Measurements from ENCODE around the gene CAMTA1.

CAMTA1 gene

GRCh38 chr1:7250176-7250575, 464.9 kb downstream of the CAMTA1 start:
- TF ChIP-seq JUND (IDR thresholded peaks at IDR 0.05; ENCODE audit: low read depth) = no peak
- DNase-seq (ENCODE audit: low read depth in 1 of 2, low spot score in 1 of 2) = no peak
- in situ Hi-C loops (cut with HindIII; ENCODE audit: low pct_unique_long_range_greater_than_20kb, low sequenced_read_pairs) = no loop called here

GRCh38 chr1:7250597-7251453, 465.6 kb downstream of the CAMTA1 start:
- TF ChIP-seq JUND (IDR thresholded peaks at IDR 0.05; ENCODE audit: low read depth) = no peak
- in situ Hi-C loops (cut with HindIII; ENCODE audit: low pct_unique_long_range_greater_than_20kb, low sequenced_read_pairs) = no loop called here
- DNase-seq (ENCODE audit: low read depth in 1 of 2, low spot score in 1 of 2) = no peak

- no peak for DNase-seq (ENCODE audit: low read depth in 1 of 2, low spot score in 1 of 2)
- TF ChIP-seq JUND (IDR thresholded peaks at IDR 0.05; ENCODE audit: low read depth) = no peak
- in situ Hi-C loops (cut with HindIII; ENCODE audit: low pct_unique_long_range_greater_than_20kb, low sequenced_read_pairs) = no loop called here
Measured at GRCh38 chr1:7251454-7251800, 466.2 kb downstream of the CAMTA1 start.

- in situ Hi-C loops (cut with HindIII; ENCODE audit: low pct_unique_long_range_greater_than_20kb, low sequenced_read_pairs) = no loop called here
- TF ChIP-seq JUND (IDR thresholded peaks at IDR 0.05; ENCODE audit: low read depth) = no peak
- no peak for DNase-seq (ENCODE audit: low read depth in 1 of 2, low spot score in 1 of 2)
Measured at GRCh38 chr1:7252411-7253117, 467.3 kb downstream of the CAMTA1 start.

GRCh38 chr1:7253118-7253480, 467.8 kb downstream of the CAMTA1 start:
- TF ChIP-seq JUND (IDR thresholded peaks at IDR 0.05; ENCODE audit: low read depth) = no peak
- DNase-seq (ENCODE audit: low read depth in 1 of 2, low spot score in 1 of 2) = no peak
- in situ Hi-C loops (cut with HindIII; ENCODE audit: low pct_unique_long_range_greater_than_20kb, low sequenced_read_pairs) = no loop called here

- DNase-seq (ENCODE audit: low read depth in 1 of 2, low spot score in 1 of 2) = no peak
- in situ Hi-C loops (cut with HindIII; ENCODE audit: low pct_unique_long_range_greater_than_20kb, low sequenced_read_pairs) = no loop called here
- TF ChIP-seq JUND (IDR thresholded peaks at IDR 0.05; ENCODE audit: low read depth) = no peak
Measured at GRCh38 chr1:7253988-7254587, 468.8 kb downstream of the CAMTA1 start.

- in situ Hi-C loops (cut with HindIII; ENCODE audit: low pct_unique_long_range_greater_than_20kb, low sequenced_read_pairs) = no loop called here
- DNase-seq (ENCODE audit: low read depth in 1 of 2, low spot score in 1 of 2) = no peak
- no peak for TF ChIP-seq JUND (IDR thresholded peaks at IDR 0.05; ENCODE audit: low read depth)
Measured at GRCh38 chr1:7255303-7256058, 470.2 kb downstream of the CAMTA1 start.

GRCh38 chr1:7256526-7256925, 471.3 kb downstream of the CAMTA1 start:
- DNase-seq (ENCODE audit: low read depth in 1 of 2, low spot score in 1 of 2) = no peak
- in situ Hi-C loops (cut with HindIII; ENCODE audit: low pct_unique_long_range_greater_than_20kb, low sequenced_read_pairs) = no loop called here
- TF ChIP-seq JUND (IDR thresholded peaks at IDR 0.05; ENCODE audit: low read depth) = no peak

- TF ChIP-seq JUND (IDR thresholded peaks at IDR 0.05; ENCODE audit: low read depth) = no peak
- DNase-seq (ENCODE audit: low read depth in 1 of 2, low spot score in 1 of 2) = no peak
- in situ Hi-C loops (cut with HindIII; ENCODE audit: low pct_unique_long_range_greater_than_20kb, low sequenced_read_pairs) = no loop called here
Measured at GRCh38 chr1:7257225-7257624, 472.0 kb downstream of the CAMTA1 start.

GRCh38 chr1:7258589-7259135, 473.4 kb downstream of the CAMTA1 start:
- in situ Hi-C loops (cut with HindIII; ENCODE audit: low pct_unique_long_range_greater_than_20kb, low sequenced_read_pairs) = no loop called here
- TF ChIP-seq JUND (IDR thresholded peaks at IDR 0.05; ENCODE audit: low read depth) = no peak
- no peak for DNase-seq (ENCODE audit: low read depth in 1 of 2, low spot score in 1 of 2)

GRCh38 chr1:7259955-7260354, 474.7 kb downstream of the CAMTA1 start:
- in situ Hi-C loops (cut with HindIII; ENCODE audit: low pct_unique_long_range_greater_than_20kb, low sequenced_read_pairs) = no loop called here

GRCh38 chr1:7261490-7261889, 476.2 kb downstream of the CAMTA1 start:
- no peak for TF ChIP-seq JUND (IDR thresholded peaks at IDR 0.05; ENCODE audit: low read depth)
- in situ Hi-C loops (cut with HindIII; ENCODE audit: low pct_unique_long_range_greater_than_20kb, low sequenced_read_pairs) = no loop called here
- DNase-seq (ENCODE audit: low read depth in 1 of 2, low spot score in 1 of 2) = no peak

More at GRCh38 chr1:7259955-7260354, 474.7 kb downstream of the CAMTA1 start:
- no peak for DNase-seq (ENCODE audit: low read depth in 1 of 2, low spot score in 1 of 2)
- TF ChIP-seq JUND (IDR thresholded peaks at IDR 0.05; ENCODE audit: low read depth) = no peak
